Urinary bladder (tissue), 4 donors: ENCODE measurements around the gene SRPRB. TPM values are rescaled to one million over a fixed set of nuclear protein-coding genes. Genes with fewer than 3 reads are reported as not detected.

Experiments used
- DNase-seq: peaks from one replicate; pipeline ENCODE4 v3.0.0-alpha.2; 2015; ENCODE audit errors: extremely low spot score
- H3K27ac ChIP-seq: one replicate; pipeline ENCODE4 v1.5.1; 2013; ENCODE audit warnings: low read depth, mild to moderate bottlenecking, moderate library complexity
- H3K36me3 ChIP-seq: one replicate; pipeline ENCODE4 v1.6.1; 2013; ENCODE audit warnings: mild to moderate bottlenecking, moderate library complexity; ENCODE audit not compliant: insufficient read depth
- H3K4me1 ChIP-seq: one replicate; pipeline ENCODE4 v1.6.1; 2013; ENCODE audit warnings: mild to moderate bottlenecking, moderate library complexity; ENCODE audit not compliant: insufficient read depth
- H3K4me3 ChIP-seq: one replicate; pipeline ENCODE4 v1.5.1; 2013; ENCODE audit warnings: low read depth, low read length
- WGBS: extraction: QIAGEN DNeasy Blood & Tissue Kit; methylation state at CpG from one replicate; pipeline ENCODE4 v1.1.7; 2013; 5-methylcytosine and 5-hydroxymethylcytosine counted together
- polyA plus RNA-seq: library from polyadenylated mRNA; stranded (reverse); fragments of 200-250 nt; gene quantifications from one replicate; pipeline ENCODE4 v1.2.3, GENCODE V29; 2013
- total RNA-seq: library from RNA; depleted of rRNA; stranded (reverse); fragments of >200 nt; gene quantifications from one replicate; pipeline ENCODE4 v1.2.3, GENCODE V29; 2014
- donor health status: healthy with polysubstance abuse.
- donor health status: healthy.

Gene SRPRB
- total and polyA plus RNA-seq, 2 donors, result 25.2 to 43.9 TPM

- Histone ChIP-seq H3K36me3 (no peaks in the 10 kb centered on the region), H3K4me3 (no peak overlapping the region), H3K4me1 (no peaks in the 10 kb centered on the region), H3K27ac (no peak overlapping the region)
- 92% methylated on average over 3 of the region's 3 CpGs for WGBS
- no peak for DNase-seq
These were observed 60.5 kb downstream of the SRPRB start for GRCh38 chr3:133866141-133866540.

- DNase-seq, result no peak
- Histone ChIP-seq H3K4me3 (no peak overlapping the region), H3K27ac (no peak overlapping the region), H3K4me1 (no peaks in the 10 kb centered on the region), H3K36me3 (no peaks in the 10 kb centered on the region)
- 64% methylated on average over 8 of the region's 8 CpGs for WGBS
These were observed 62.6 kb downstream of the SRPRB start for GRCh38 chr3:133868186-133868585.

GRCh38 chr3:133868758-133869475, 63.3 kb downstream of the SRPRB start:
- DNase-seq, result no peak
- no peaks in the 10 kb centered on the region for H3K4me1 ChIP-seq
- no peak overlapping the region for H3K27ac ChIP-seq
- 58% methylated on average over 7 of the region's 7 CpGs for WGBS
- no peak overlapping the region for H3K4me3 ChIP-seq
- no peaks in the 10 kb centered on the region for H3K36me3 ChIP-seq

GRCh38 chr3:133869586-133869985, 64.0 kb downstream of the SRPRB start:
- H3K4me1 ChIP-seq, result no peaks in the 10 kb centered on the region
- 93% methylated on average over 6 of the region's 6 CpGs for WGBS
- H3K4me3 ChIP-seq, result no peak overlapping the region
- H3K27ac ChIP-seq, result no peak overlapping the region
- no peaks in the 10 kb centered on the region for H3K36me3 ChIP-seq
- DNase-seq, result no peak

- no peak overlapping the region for H3K4me3 ChIP-seq
- no peak overlapping the region for H3K27ac ChIP-seq
- H3K4me1 ChIP-seq, result no peaks in the 10 kb centered on the region
- no peaks in the 10 kb centered on the region for H3K36me3 ChIP-seq
- DNase-seq, result no peak
These were observed 65.2 kb downstream of the SRPRB start for GRCh38 chr3:133870822-133871221.

Other genes starting within 250 kb of the SRPRB start
- gene CDV3, start 232.1 kb upstream of the SRPRB start, total RNA-seq, result 108 TPM
- gene CDV3, start 232.1 kb upstream of the SRPRB start, polyA plus RNA-seq, result 71.0 TPM
- 61.5 TPM for gene TOPBP1, start 143.9 kb upstream of the SRPRB start, total RNA-seq
- gene TOPBP1, start 143.9 kb upstream of the SRPRB start, polyA plus RNA-seq, result 10.4 TPM
- 1.2 TPM for gene TF, start 59.4 kb upstream of the SRPRB start, total RNA-seq
- gene TF, start 59.4 kb upstream of the SRPRB start, polyA plus RNA-seq, result 6.1 TPM
- 3.4 TPM for gene RAB6B, start 90.1 kb downstream of the SRPRB start, total RNA-seq
- gene RAB6B, start 90.1 kb downstream of the SRPRB start, polyA plus RNA-seq, result 2.5 TPM
- gene SLCO2A1, start 224.1 kb downstream of the SRPRB start, total RNA-seq, result 3.0 TPM
- gene SLCO2A1, start 224.1 kb downstream of the SRPRB start, polyA plus RNA-seq, result 25.6 TPM